CD4-positive, CD25-positive, alpha-beta regulatory T cell (primary cell): ENCODE results near the gene ITLN2. TPM values are rescaled to one million over a fixed set of nuclear protein-coding genes. Genes with fewer than 3 reads are reported as not detected.
"Not testable (repeated sequence)": the region's sequence is repeated elsewhere in the genome, so short reads cannot be mapped to it uniquely, and the experiment has no call there.

Experiments
- ATAC-seq, 2 donors: fragments of 150-1000 bp; cut with Tn5 transposase; one replicate each; pipeline ENCODE4 v1.10.0; 2021; ENCODE audit warnings: low read depth in 2 of 2, moderate number of reproducible peaks in 2 of 2, moderate library complexity in 1 of 2
- DNase-seq, 3 donors: peaks; one replicate each; pipeline versions ENCODE4 v3.0.0 to v3.0.0-alpha.2; 2012 to 2022; ENCODE audit warnings: mixed read lengths in 1 of 3
- H3K27ac ChIP-seq: one replicate; pipeline ENCODE4 v1.7.0; 2013; ENCODE audit warnings: mild to moderate bottlenecking, low read length; ENCODE audit not compliant: insufficient read depth, poor library complexity, severe bottlenecking
- H3K27me3 ChIP-seq: one replicate; pipeline ENCODE4 v1.7.0; 2013; ENCODE audit warnings: low read length; ENCODE audit not compliant: control insufficient read depth, insufficient read depth
- H3K36me3 ChIP-seq: one replicate; pipeline ENCODE4 v1.7.0; 2013; ENCODE audit warnings: mild to moderate bottlenecking, low read length, moderate library complexity; ENCODE audit not compliant: control insufficient read depth, insufficient read depth
- H3K4me1 ChIP-seq: 2 replicates; pipeline ENCODE4 v1.7.0; 2013; ENCODE audit warnings: mild to moderate bottlenecking, low read length; ENCODE audit not compliant: insufficient read depth, control insufficient read depth, poor library complexity, severe bottlenecking
- H3K4me3 ChIP-seq: one replicate; pipeline ENCODE4 v1.7.0; 2013; ENCODE audit warnings: low read depth, mild to moderate bottlenecking, low read length, moderate library complexity
- H3K9me3 ChIP-seq, 2 experiments: 1 replicate in 1 of 2; 2 replicates in 1 of 2; pipeline ENCODE4 v1.7.0; 2013; ENCODE audit warnings: low read length in 2 of 2, mild to moderate bottlenecking in 1 of 2, moderate library complexity in 1 of 2; ENCODE audit not compliant: control insufficient read depth in 2 of 2
- H3K27ac Mint-ChIP-seq, 3 donors: one replicate each; pipeline ENCODE4 v1.8.0; 2020 to 2022; ENCODE audit warnings: mild to moderate bottlenecking in 3 of 3, mixed read lengths in 3 of 3, moderate library complexity in 2 of 3
- H3K27me3 Mint-ChIP-seq: one replicate; pipeline ENCODE4 v1.8.0; 2022; ENCODE audit warnings: mild to moderate bottlenecking, mixed read lengths
- H3K36me3 Mint-ChIP-seq: one replicate; pipeline ENCODE4 v1.8.0; 2020; ENCODE audit warnings: mixed read lengths
- H3K4me1 Mint-ChIP-seq, 4 donors: one replicate each; pipeline ENCODE4 v1.8.0; 2020 to 2022; ENCODE audit warnings: mixed read lengths in 4 of 4, mild to moderate bottlenecking in 1 of 4
- H3K4me3 Mint-ChIP-seq, 4 donors: one replicate each; pipeline ENCODE4 v1.8.0; 2020 to 2022; ENCODE audit warnings: mild to moderate bottlenecking in 4 of 4, mixed read lengths in 4 of 4, moderate library complexity in 3 of 4
- H3K9me3 Mint-ChIP-seq, 7 donors: one replicate each; pipeline ENCODE4 v1.8.0; 2020 to 2022; ENCODE audit warnings: mixed read lengths in 7 of 7, mild to moderate bottlenecking in 3 of 7, moderate library complexity in 2 of 7
- polyA plus RNA-seq, 4 donors: library from polyadenylated mRNA; unstranded; fragments of 300-500 nt; fragmentation: Illumina TruSeq; gene quantifications; one replicate each; pipeline ENCODE4 v1.2.3, GENCODE V29; 2021
- total RNA-seq: library from RNA; stranded (reverse); gene quantifications from one replicate; pipeline ENCODE4 v1.2.3, GENCODE V29; 2022

ITLN2 gene
- total and polyA plus RNA-seq, 5 donors from 2014 or later = not detected

- Histone ChIP-seq H3K27me3 (peaks cover 2% of the 10 kb centered on the region), H3K9me3 (peaks cover 0 to 2% of the 10 kb centered on the region in 2 experiments), H3K4me1 (no peaks in the 10 kb centered on the region), H3K4me3 (no peak overlapping the region), H3K36me3 (no peaks in the 10 kb centered on the region), H3K27ac (no peak overlapping the region)
- H3K4me1 Mint-ChIP-seq = no peaks in the 10 kb centered on the region
- H3K9me3 Mint-ChIP-seq = peaks cover 0 to 3% (median 0%) of the 10 kb centered on the region in 7 donors
- no peak for ATAC-seq
- peaks cover 43% of the 10 kb centered on the region for H3K27me3 Mint-ChIP-seq
- H3K27ac Mint-ChIP-seq = no peak overlapping the region
- H3K4me3 Mint-ChIP-seq = no peak overlapping the region
- DNase-seq = no peak
- H3K36me3 Mint-ChIP-seq = no peaks in the 10 kb centered on the region
These were observed 52.8 kb downstream of the ITLN2 start for GRCh38 chr1:160901768-160902167.

GRCh38 chr1:160900683-160901082 is 53.9 kb downstream of the ITLN2 start:
- not testable (repeated sequence) for H3K27ac Mint-ChIP-seq, H3K4me3 ChIP-seq, H3K4me3 Mint-ChIP-seq, H3K36me3 ChIP-seq, DNase-seq, ATAC-seq, H3K27me3 ChIP-seq, H3K27ac ChIP-seq, H3K36me3 Mint-ChIP-seq, H3K9me3 Mint-ChIP-seq, H3K4me1 Mint-ChIP-seq, H3K9me3 ChIP-seq, H3K4me1 ChIP-seq
- peaks cover 45% of the 10 kb centered on the region for H3K27me3 Mint-ChIP-seq

Other genes with a start within 250 kb of the ITLN2 start
- 290 TPM for gene CD48, start 243.0 kb downstream of the ITLN2 start, total RNA-seq
- gene CD48, start 243.0 kb downstream of the ITLN2 start, polyA plus RNA-seq = 100 to 1,000 TPM; 196 to 269 (median 240) TPM
- 0.76 TPM for gene SLAMF7, start 215.6 kb downstream of the ITLN2 start, total RNA-seq
- under 1 TPM; 0.07 to 0.88 (median 0.15) TPM for gene SLAMF7, start 215.6 kb downstream of the ITLN2 start, polyA plus RNA-seq
- gene LY9, start 158.6 kb downstream of the ITLN2 start, total RNA-seq = 105 TPM
- 100 to 1,000 TPM; 124 to 147 (median 131) TPM for gene LY9, start 158.6 kb downstream of the ITLN2 start, polyA plus RNA-seq
- 0.47 TPM for gene CD244, start 91.9 kb downstream of the ITLN2 start, total RNA-seq
- gene CD244, start 91.9 kb downstream of the ITLN2 start, polyA plus RNA-seq = under 1 TPM; 0.26 to 0.63 (median 0.43) TPM
- gene ITLN1, start 69.6 kb downstream of the ITLN2 start, total RNA-seq = not detected
- not detected for gene ITLN1, start 69.6 kb downstream of the ITLN2 start, polyA plus RNA-seq
- gene F11R, start 66.3 kb upstream of the ITLN2 start, total RNA-seq = 18.4 TPM
- 10 to 100 TPM in 1 of 4 donors, 1 to 10 TPM in 3; 6.3 to 11.2 (median 7.9) TPM for gene F11R, start 66.3 kb upstream of the ITLN2 start, polyA plus RNA-seq
- gene TSTD1, start 84.2 kb upstream of the ITLN2 start, total RNA-seq = 61.3 TPM
- gene TSTD1, start 84.2 kb upstream of the ITLN2 start, polyA plus RNA-seq = 100 to 1,000 TPM; 340 to 451 (median 422) TPM
- 102 TPM for gene USF1, start 91.2 kb upstream of the ITLN2 start, total RNA-seq
- gene USF1, start 91.2 kb upstream of the ITLN2 start, polyA plus RNA-seq = 1 to 10 TPM; 4.2 to 8.1 (median 6.1) TPM
- gene ARHGAP30, start 115.1 kb upstream of the ITLN2 start, total RNA-seq = 204 TPM
- gene ARHGAP30, start 115.1 kb upstream of the ITLN2 start, polyA plus RNA-seq = 100 to 1,000 TPM; 144 to 159 (median 151) TPM
- not detected for gene NECTIN4, start 134.7 kb upstream of the ITLN2 start, total RNA-seq
- gene NECTIN4, start 134.7 kb upstream of the ITLN2 start, polyA plus RNA-seq = under 1 TPM in 1 of 4 donors, not detected in 3; 0.05 TPM
- gene KLHDC9, start 143.6 kb upstream of the ITLN2 start, total RNA-seq = not detected
- gene KLHDC9, start 143.6 kb upstream of the ITLN2 start, polyA plus RNA-seq = under 1 TPM in 2 of 4 donors, not detected in 2; 0.28 to 0.46 TPM
- gene PFDN2, start 163.2 kb upstream of the ITLN2 start, total RNA-seq = 48.0 TPM
- 100 to 1,000 TPM in 2 of 4 donors, 10 to 100 TPM in 2; 90.9 to 109 (median 98.6) TPM for gene PFDN2, start 163.2 kb upstream of the ITLN2 start, polyA plus RNA-seq
- 28.2 TPM for gene NIT1, start 163.3 kb upstream of the ITLN2 start, total RNA-seq
- 10 to 100 TPM; 21.1 to 24.5 (median 22.2) TPM for gene NIT1, start 163.3 kb upstream of the ITLN2 start, polyA plus RNA-seq
- gene DEDD, start 177.9 kb upstream of the ITLN2 start, total RNA-seq = 40.9 TPM
- 10 to 100 TPM; 39.5 to 46.4 (median 41.8) TPM for gene DEDD, start 177.9 kb upstream of the ITLN2 start, polyA plus RNA-seq
- gene UFC1, start 199.2 kb upstream of the ITLN2 start, total RNA-seq = 115 TPM
- gene UFC1, start 199.2 kb upstream of the ITLN2 start, polyA plus RNA-seq = 100 to 1,000 TPM; 147 to 188 (median 171) TPM
- gene USP21, start 204.7 kb upstream of the ITLN2 start, total RNA-seq = 36.9 TPM
- 10 to 100 TPM; 18.8 to 27.0 (median 22.1) TPM for gene USP21, start 204.7 kb upstream of the ITLN2 start, polyA plus RNA-seq
- gene PPOX, start 211.6 kb upstream of the ITLN2 start, total RNA-seq = 45.3 TPM
- gene PPOX, start 211.6 kb upstream of the ITLN2 start, polyA plus RNA-seq = 10 to 100 TPM; 18.0 to 32.9 (median 22.3) TPM
- gene B4GALT3, start 222.7 kb upstream of the ITLN2 start, total RNA-seq = 68.1 TPM
- gene B4GALT3, start 222.7 kb upstream of the ITLN2 start, polyA plus RNA-seq = 100 to 1,000 TPM in 1 of 4 donors, 10 to 100 TPM in 3; 75.6 to 104 (median 84.9) TPM
- 5.3 TPM for gene ADAMTS4, start 244.2 kb upstream of the ITLN2 start, total RNA-seq
- gene ADAMTS4, start 244.2 kb upstream of the ITLN2 start, polyA plus RNA-seq = 1 to 10 TPM in 1 of 4 donors, under 1 TPM in 2, not detected in 1; 0.36 to 1.4 (median 0.37) TPM
- gene NDUFS2, start 247.6 kb upstream of the ITLN2 start, total RNA-seq = 67.5 TPM
- gene NDUFS2, start 247.6 kb upstream of the ITLN2 start, polyA plus RNA-seq = 100 to 1,000 TPM; 107 to 128 (median 117) TPM